Mucosa of descending colon (tissue), 3 donors: Measurements from ENCODE around the gene RB1. TPM values are rescaled to one million over a fixed set of nuclear protein-coding genes. Genes with fewer than 3 reads are reported as not detected.

Source experiments
- ATAC-seq: fragments of 200-7000 bp; cut with Tn5 transposase; one replicate; pipeline ENCODE4 v1.9.1; 2020; ENCODE audit warnings: mild to moderate bottlenecking, moderate library complexity
- DNase-seq, 3 donors: peaks; one replicate each; pipeline ENCODE4 v3.0.0-alpha.2; 2020
- H3K36me3 ChIP-seq: fragments of 200-600 bp; one replicate; pipeline ENCODE4 v1.8.0; 2021; ENCODE audit warnings: low read depth, mild to moderate bottlenecking
- H3K4me1 ChIP-seq: fragments of 200-600 bp; one replicate; pipeline ENCODE4 v1.8.0; 2021; ENCODE audit warnings: low read depth, mild to moderate bottlenecking
- H3K4me3 ChIP-seq: fragments of 200-600 bp; one replicate; pipeline ENCODE4 v1.8.0; 2021; ENCODE audit warnings: mild to moderate bottlenecking
- H3K9me3 ChIP-seq: fragments of 200-600 bp; one replicate; pipeline ENCODE4 v1.8.0; 2021; ENCODE audit warnings: mild to moderate bottlenecking
- CTCF ChIP-seq: fragments of 200-600 bp; IDR thresholded peaks from one replicate; pipeline ENCODE4 v1.8.0; 2022; ENCODE audit warnings: antibody characterized with exemption, mild to moderate bottlenecking
- intact Hi-C, 2 donors: fragments of 100-400 bp; cut with DNase I in 1 of 2; cut with micrococcal nuclease in 1 of 2; formaldehyde crosslinking; loops; one replicate each; pipeline versions ENCODE4 v1.11.0 to v1.11.1; 2022; cut with DNase I, micrococcal nuclease
- total RNA-seq, 3 donors: library from RNA; stranded (reverse); fragmentation: NEBNext Ultra II Directional in 2 of 3; extraction: Animal tissue kit (Norgen Biotek cat#: 25700) in 2 of 3; gene quantifications; one replicate each; pipeline versions ENCODE4 v1.2.1 to v1.2.4, GENCODE V29; 2021 to 2023
- donor health status: DM: no; HTN: no; CAD: no; lungs with moderate emphysema.
- donor health status: DM: no; HTN: no; CAD: no.
- donor health status: DM: no; HTN: yes; CAD: no.

The RB1 gene
- total RNA-seq, 3 donors from 2014 or later, result 23.4 to 30.0 (median 29.3) TPM

DNA sequence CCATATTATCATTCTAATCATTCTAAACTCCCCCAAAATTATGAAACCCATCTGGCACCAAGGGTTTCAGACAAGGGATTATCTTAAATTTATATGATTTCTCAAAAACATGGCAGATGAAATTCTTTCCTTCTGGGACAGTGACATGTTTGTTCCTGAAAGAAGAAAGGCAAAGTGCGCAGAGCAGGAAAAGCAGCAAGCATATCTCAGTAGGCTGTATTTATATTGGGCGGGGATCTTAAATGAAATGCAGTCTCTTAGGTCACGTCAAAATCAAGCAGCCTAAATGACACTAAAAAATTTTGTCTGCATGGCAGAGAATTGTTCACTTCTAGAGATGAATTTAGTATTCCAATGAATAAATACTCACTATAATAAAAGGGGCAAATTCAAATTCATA, 180.0 kb downstream of the RB1 start:
- DNase-seq (no peak), ATAC-seq (peak; percentile 54)
- intact Hi-C loops, result no loop called here

GRCh38 chr13:48485432-48485831, 181.9 kb downstream of the RB1 start:
- Histone ChIP-seq H3K4me1 (no peaks in the 10 kb centered on the region), H3K4me3 (no peak overlapping the region), H3K36me3 (no peaks in the 10 kb centered on the region), H3K9me3 (no peaks in the 10 kb centered on the region)
- intact Hi-C loops, result no loop called here
- ATAC-seq (no peak), DNase-seq (no peak)
- no peak for TF ChIP-seq CTCF

More for the DNA sequence above, 180.0 kb downstream of the RB1 start:
- TF ChIP-seq CTCF, result no peak
- Histone ChIP-seq H3K4me1 (no peaks in the 10 kb centered on the region), H3K9me3 (no peaks in the 10 kb centered on the region), H3K36me3 (no peaks in the 10 kb centered on the region), H3K4me3 (no peak overlapping the region)

- no peak for TF ChIP-seq CTCF
- Histone ChIP-seq H3K4me3 (no peak overlapping the region), H3K4me1 (no peaks in the 10 kb centered on the region), H3K9me3 (no peaks in the 10 kb centered on the region), H3K36me3 (no peaks in the 10 kb centered on the region)
- no peak for DNase-seq
- intact Hi-C loops, result no loop called here
- no peak for ATAC-seq
Observed at GRCh38 chr13:48486362-48486761, 182.8 kb downstream of the RB1 start.

DNA sequence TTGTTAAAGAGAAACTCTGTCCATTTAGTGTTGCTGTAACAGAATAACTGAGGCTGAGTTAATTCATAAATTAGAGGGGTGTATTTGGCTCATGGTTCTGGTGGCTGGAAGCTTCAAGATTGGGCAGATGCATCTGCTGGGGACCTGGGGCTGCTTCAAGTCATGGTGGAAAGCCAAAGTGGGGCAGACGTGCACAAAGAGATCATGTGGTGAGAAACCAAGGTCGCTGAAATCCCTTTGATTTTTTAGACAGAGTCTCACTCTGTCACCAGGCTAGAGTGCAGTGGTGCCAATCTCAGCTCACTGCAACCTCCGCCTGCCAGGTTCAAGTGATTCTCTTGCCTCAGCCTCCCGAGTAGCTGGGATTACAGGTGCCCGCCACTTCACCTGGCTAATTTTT, 183.3 kb downstream of the RB1 start:
- DNase-seq, result no peak
- Histone ChIP-seq H3K9me3 (no peaks in the 10 kb centered on the region), H3K36me3 (no peaks in the 10 kb centered on the region), H3K4me3 (no peak overlapping the region), H3K4me1 (no peaks in the 10 kb centered on the region)
- ATAC-seq, result no peak
- no peak for TF ChIP-seq CTCF
- intact Hi-C loops, result no loop called here

DNA sequence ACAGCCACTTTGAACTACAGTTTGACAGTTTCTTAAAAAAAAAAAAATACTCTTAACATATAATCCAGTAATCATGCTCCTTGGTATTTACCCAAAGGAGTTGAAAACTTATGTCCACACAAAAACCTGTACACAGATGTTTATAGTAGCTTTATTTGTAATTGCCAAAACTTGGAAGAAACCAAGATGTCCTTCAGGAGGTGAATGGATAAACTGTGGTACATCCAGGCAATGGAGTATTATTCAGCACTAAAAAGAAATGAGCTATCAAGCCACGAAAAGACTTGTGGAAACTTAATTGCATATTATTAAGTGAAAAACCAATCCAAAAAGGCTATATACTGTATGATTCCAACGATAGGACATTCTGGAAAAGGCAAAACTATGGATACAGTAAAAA, 184.4 kb downstream of the RB1 start:
- no peak for TF ChIP-seq CTCF
- ATAC-seq (no peak), DNase-seq (no peak)
- intact Hi-C loops, result no loop called here
- Histone ChIP-seq H3K4me1 (no peaks in the 10 kb centered on the region), H3K9me3 (no peaks in the 10 kb centered on the region), H3K4me3 (no peak overlapping the region), H3K36me3 (no peaks in the 10 kb centered on the region)

GRCh38 chr13:48488995-48489394, 185.4 kb downstream of the RB1 start:
- no peak for DNase-seq
- ATAC-seq, result no peak

More at GRCh38 chr13:48488995-48489394, 185.4 kb downstream of the RB1 start:
- H3K4me3 ChIP-seq, result no peak overlapping the region
- no peaks in the 10 kb centered on the region for H3K4me1 ChIP-seq
- H3K9me3 ChIP-seq, result no peaks in the 10 kb centered on the region
- H3K36me3 ChIP-seq, result no peaks in the 10 kb centered on the region
- TF ChIP-seq CTCF, result no peak
- intact Hi-C loops, result no loop called here
